HCT116 (cell line): ENCODE data around the gene RNF112. TPM values are rescaled to one million over a fixed set of nuclear protein-coding genes. Genes with fewer than 3 reads are reported as not detected.

Experiments used
- ATAC-seq: fragments of 200-7000 bp; cut with Tn5 transposase; 2 replicates; pipeline ENCODE4 v1.9.1; 2020; ENCODE audit warnings: mild to moderate bottlenecking, moderate library complexity
- BruUV-seq: library from RNA; stranded (reverse); fragments of 400-500 nt; replicated peaks from 2 replicates; lab custom pipeline; 2021; lab: Mats Ljungman, UMichigan
- CTCF ChIA-PET: fragments of 300-600 bp; sonication (Branson Sonifier 250); formaldehyde crosslinking; loops from one replicate; lab custom pipeline; 2021; ENCODE audit warnings: antibody characterized with exemption; lab: Charles Lee
- POLR2A ChIA-PET: fragments of 300-600, 350-600 bp; sonication (Branson Sonifier 250); formaldehyde crosslinking; loops from one replicate; lab custom pipeline; 2021; ENCODE audit warnings: antibody characterized with exemption; lab: Charles Lee
- RAD21 ChIA-PET, 2 experiments: fragments of 300-600 bp; sonication (Branson Sonifier 250); formaldehyde crosslinking; loops; one replicate each; lab custom pipeline; 2023; ENCODE audit warnings: low total read pairs in 2 of 2; ENCODE audit not compliant: uncharacterized antibody in 2 of 2, unreplicated experiment in 2 of 2, low non-redundant PET in 1 of 2; lab: Charles Lee
- DNase-seq: peaks from one replicate; pipeline ENCODE4 v3.0.0-alpha.2; 2010; ENCODE audit warnings: low read depth, low spot score
- H2AFZ ChIP-seq: fragments of 200-600 bp; shearing (Covaris generic), sonication (generic); 2 replicates; pipeline ENCODE4 v1.6.1; 2017; ENCODE audit warnings: low read depth, mixed run types, mixed read lengths, antibody characterized with exemption, low read length; ENCODE audit not compliant: poor library complexity, severe bottlenecking
- H3K27ac ChIP-seq: 2 replicates; pipeline ENCODE4 v1.5.1; 2012; ENCODE audit warnings: low read depth, low read length
- H3K27me3 ChIP-seq: fragments of 200-600 bp; sonication (generic); 2 replicates; pipeline ENCODE4 v1.6.1; 2016; ENCODE audit warnings: mixed run types, low read length, mixed read lengths; ENCODE audit not compliant: insufficient read depth
- H3K36me3 ChIP-seq, 2 experiments: fragments of 200-500 bp in 1 of 2; fragments of 200-600 bp in 1 of 2; sonication (Bioruptor generic) in 1 of 2; sonication (generic) in 1 of 2; 2 replicates each; pipeline versions ENCODE4 v1.5.1 to v1.6.1; 2014 to 2016; ENCODE audit warnings: low read length in 2 of 2, inconsistent platforms in 1 of 2, mixed read lengths in 1 of 2, mixed run types in 1 of 2; ENCODE audit not compliant: insufficient read depth in 2 of 2, control insufficient read depth in 1 of 2
- H3K4me1 ChIP-seq, 2 experiments: fragments of 200-600 bp in 1 of 2; sonication (generic) in 1 of 2; 2 replicates each; pipeline versions ENCODE4 v1.5.1 to v1.6.1; 2012 to 2017; ENCODE audit warnings: low read length in 2 of 2, inconsistent platforms in 1 of 2, mild to moderate bottlenecking in 1 of 2, mixed read lengths in 1 of 2, mixed run types in 1 of 2, moderate library complexity in 1 of 2; ENCODE audit not compliant: insufficient read depth in 2 of 2, control insufficient read depth in 1 of 2
- H3K4me2 ChIP-seq: fragments of 200-600 bp; sonication (generic); 2 replicates; pipeline ENCODE4 v1.6.1; 2017; ENCODE audit warnings: mixed run types, low read length, mixed read lengths
- H3K4me3 ChIP-seq, 2 experiments: fragments of 200-600 bp in 1 of 2; sonication (generic) in 1 of 2; replicated peaks in 1 of 2; 2 replicates each; pipeline ENCODE4 v1.5.1; 2011 to 2016; ENCODE audit warnings: low read length in 2 of 2, control low read depth in 1 of 2, low read depth in 1 of 2, mild to moderate bottlenecking in 1 of 2, mixed read lengths in 1 of 2, mixed run types in 1 of 2
- H3K79me2 ChIP-seq: fragments of 200-600 bp; sonication (generic); 2 replicates; pipeline ENCODE4 v1.6.1; 2017; ENCODE audit warnings: mild to moderate bottlenecking, mixed run types, low read length, moderate library complexity, mixed read lengths; ENCODE audit not compliant: insufficient read depth
- H3K9ac ChIP-seq: fragments of 200-600 bp; sonication (generic); 2 replicates; pipeline ENCODE4 v1.6.1; 2016; ENCODE audit warnings: low read length, mixed read lengths
- H3K9me2 ChIP-seq: fragments of 200-600 bp; sonication (generic), shearing (Covaris generic); 2 replicates; pipeline ENCODE4 v1.6.1; 2017; ENCODE audit warnings: mixed run types, mild to moderate bottlenecking, moderate library complexity; ENCODE audit not compliant: insufficient read depth
- H3K9me3 ChIP-seq, 2 experiments: fragments of 200-500 bp in 1 of 2; fragments of 200-600 bp in 1 of 2; sonication (Bioruptor generic) in 1 of 2; sonication (generic) in 1 of 2; 2 replicates each; pipeline ENCODE4 v1.6.1; 2014 to 2017; ENCODE audit warnings: low read length in 2 of 2, mixed read lengths in 2 of 2, inconsistent platforms in 1 of 2, low read depth in 1 of 2, mild to moderate bottlenecking in 1 of 2, mixed run types in 1 of 2, moderate library complexity in 1 of 2; ENCODE audit not compliant: control insufficient read depth in 1 of 2, insufficient read depth in 1 of 2
- H4K20me1 ChIP-seq: fragments of 200-600 bp; sonication (generic), shearing (Covaris generic); 2 replicates; pipeline ENCODE4 v1.6.1; 2017; ENCODE audit warnings: mixed run types, mild to moderate bottlenecking, moderate library complexity; ENCODE audit not compliant: insufficient read depth
- ATF3 ChIP-seq: IDR thresholded peaks from 2 replicates; pipeline ENCODE4 v1.6.1; 2012
- CBX3 ChIP-seq: IDR thresholded peaks from 2 replicates; pipeline ENCODE4 v1.6.1; 2012; ENCODE audit warnings: low read depth
- CEBPB ChIP-seq: IDR thresholded peaks from 2 replicates; pipeline ENCODE4 v1.6.1; 2012; ENCODE audit warnings: low read depth
- CTCF ChIP-seq, 3 experiments: fragments of 200-600 bp in 1 of 3; sonication (generic) in 1 of 3; IDR thresholded peaks in 2 of 3; conservative IDR thresholded peaks in 1 of 3; 2 replicates each; pipeline ENCODE4 v1.5.1; 2012 to 2017; ENCODE audit warnings: low read depth in 2 of 3, low read length in 2 of 3, antibody characterized with exemption in 1 of 3, borderline replicate concordance in 1 of 3, control low read depth in 1 of 3, mild to moderate bottlenecking in 1 of 3, mixed read lengths in 1 of 3, mixed run types in 1 of 3, moderate library complexity in 1 of 3; ENCODE audit not compliant: insufficient read depth in 1 of 3
- EGR1 ChIP-seq: IDR thresholded peaks from 2 replicates; pipeline ENCODE4 v1.6.1; 2012; ENCODE audit warnings: low read depth
- ELF1 ChIP-seq: IDR thresholded peaks from 2 replicates; pipeline ENCODE4 v1.6.1; 2012; ENCODE audit warnings: low read depth, borderline replicate concordance
- EZH2phosphoT487 ChIP-seq: fragments of 200-600 bp; IDR thresholded peaks from 2 replicates; pipeline ENCODE4 v1.6.1; 2018; ENCODE audit warnings: antibody characterized with exemption, borderline replicate concordance
- FOSL1 ChIP-seq: IDR thresholded peaks from 2 replicates; pipeline ENCODE4 v1.6.1; 2012; ENCODE audit warnings: low read depth
- JUND ChIP-seq: IDR thresholded peaks from 2 replicates; pipeline ENCODE4 v1.6.1; 2012
- POLR2A ChIP-seq: IDR thresholded peaks from 2 replicates; pipeline ENCODE4 v1.7.0; 2011; ENCODE audit warnings: borderline replicate concordance; ENCODE audit not compliant: insufficient read depth, insufficient read length; ENCODE audit errors: extremely low read depth
- POLR2AphosphoS5 ChIP-seq: IDR thresholded peaks from 2 replicates; pipeline ENCODE4 v1.6.1; 2011; ENCODE audit warnings: mild to moderate bottlenecking, low read depth, low read length, moderate library complexity
- RAD21 ChIP-seq: IDR thresholded peaks from 2 replicates; pipeline ENCODE4 v1.6.1; 2012; ENCODE audit warnings: low read depth, mild to moderate bottlenecking
- REST ChIP-seq: IDR thresholded peaks from 2 replicates; pipeline ENCODE4 v1.6.1; 2012; ENCODE audit warnings: low read depth
- SIN3A ChIP-seq: IDR thresholded peaks from 2 replicates; pipeline ENCODE4 v1.6.1; 2012; ENCODE audit warnings: low read depth
- SP1 ChIP-seq: IDR thresholded peaks from 2 replicates; pipeline ENCODE4 v1.6.1; 2012; ENCODE audit warnings: low read depth
- SRF ChIP-seq: IDR thresholded peaks from 2 replicates; pipeline ENCODE4 v1.6.1; 2012; ENCODE audit warnings: low read depth
- TCF7L2 ChIP-seq: IDR thresholded peaks from 2 replicates; pipeline ENCODE4 v1.7.0; 2011; ENCODE audit warnings: borderline replicate concordance, inconsistent platforms; ENCODE audit not compliant: insufficient read depth, insufficient read length; ENCODE audit errors: extremely low read depth
- ZBTB33 ChIP-seq: IDR thresholded peaks from 2 replicates; pipeline ENCODE4 v1.6.1; 2011; ENCODE audit warnings: mild to moderate bottlenecking, low read length, moderate library complexity; ENCODE audit not compliant: insufficient replicate concordance; ENCODE audit errors: extremely low read depth
- ZFX ChIP-seq: fragments of 450-650 bp; IDR thresholded peaks from 2 replicates; pipeline ENCODE4 v1.6.1; 2017
- intact Hi-C: fragments of 100-400 bp; cut with micrococcal nuclease; formaldehyde crosslinking; loops from 2 replicates; pipeline ENCODE4 v1.10.0; 2022
- total RNA-seq: library from RNA; stranded (reverse); gene quantifications from one replicate; pipeline ENCODE4 v1.2.1, GENCODE V29; 2021; ENCODE audit not compliant: unreplicated experiment

The RNF112 gene
- total RNA-seq, 1 experiment from 2014 or later = 0.98 TPM

- no peaks in the 10 kb centered on the region for H3K36me3 ChIP-seq
- no peak for ATAC-seq
- H3K9me2 ChIP-seq = no peaks in the 10 kb centered on the region
- ChIA-PET RAD21 (no interaction called here), CTCF (no interaction called here), POLR2A (interaction anchor here (1.7 kb wide), 1 partner anchor 31 kb away, joined by 6 read pairs; the partner anchor contains the start of gene MAPK7)
- no peak overlapping the region for H3K27ac ChIP-seq
- no peak overlapping the region for H3K4me2 ChIP-seq
- H2AFZ ChIP-seq = no peak overlapping the region
- no peaks in the 10 kb centered on the region for H3K27me3 ChIP-seq
- no peaks in the 10 kb centered on the region for H3K9me3 ChIP-seq
- BruUV-seq = no TSS peak
- DNase-seq = no peak
- no peak overlapping the region for H3K4me3 ChIP-seq
- peaks cover 9 to 16% of the 10 kb centered on the region in 2 experiments; a peak in 3 of 4 replicates for H3K4me1 ChIP-seq
- no peaks in the 10 kb centered on the region for H3K79me2 ChIP-seq
- H3K9ac ChIP-seq = no peak overlapping the region
- H4K20me1 ChIP-seq = no peaks in the 10 kb centered on the region
- intact Hi-C loops = no loop called here
- no peak for TF ChIP-seq JUND
- no peak for TF ChIP-seq ZBTB33
- TF ChIP-seq POLR2AphosphoS5 = no peak
- TF ChIP-seq EGR1 = no peak
- TF ChIP-seq ELF1 = no peak
- TF ChIP-seq ATF3 = no peak
- no peak for TF ChIP-seq CEBPB
- TF ChIP-seq TCF7L2 = no peak
- no peak for TF ChIP-seq RAD21
- no peak for TF ChIP-seq SRF
- no peak for TF ChIP-seq POLR2A
- no peak for TF ChIP-seq SP1
- no peak for TF ChIP-seq EZH2phosphoT487
- no peak for TF ChIP-seq SIN3A
- TF ChIP-seq ZFX = no peak
- TF ChIP-seq CTCF (IDR thresholded peaks at IDR 0.05 in 2 of 3, conservative IDR thresholded peaks at IDR 0.05 in 1 of 3; ENCODE audit: borderline replicate concordance in 1 of 3, insufficient read depth in 1 of 3, low read depth in 2 of 3, low read length in 2 of 3) = no peak
- no peak for TF ChIP-seq CBX3
- no peak for TF ChIP-seq REST
- TF ChIP-seq FOSL1 = no peak
- TF ChIP-seq, all 23 proteins: peak for 0
These were observed 2.7 kb upstream of the RNF112 start for GRCh38 chr17:19408346-19408710.
